Stimulated activated CD4-positive, alpha-beta T cell treated with anti-CD3 and anti-CD28 coated beads, Interleukin-1b, Interleukin-23, amount 100 ng/mL, for 4 hours (primary cell): ENCODE measurements around the gene STIM2.
"Not testable (repeated sequence)": the region's sequence is repeated elsewhere in the genome, so short reads cannot be mapped to it uniquely, and the experiment has no call there.

Source experiments
- DNase-seq, 2 donors: peaks; one replicate each; pipeline ENCODE4 v3.0.0-alpha.2; 2020; ENCODE audit warnings: low read depth in 2 of 2

Gene STIM2

GRCh38 chr4:26860157-26860921, at the start of gene STIM2:
STIM2 (plus strand) TSS chr4:26860841.
- DNase-seq: peak; percentile 95 to 98

DNA sequence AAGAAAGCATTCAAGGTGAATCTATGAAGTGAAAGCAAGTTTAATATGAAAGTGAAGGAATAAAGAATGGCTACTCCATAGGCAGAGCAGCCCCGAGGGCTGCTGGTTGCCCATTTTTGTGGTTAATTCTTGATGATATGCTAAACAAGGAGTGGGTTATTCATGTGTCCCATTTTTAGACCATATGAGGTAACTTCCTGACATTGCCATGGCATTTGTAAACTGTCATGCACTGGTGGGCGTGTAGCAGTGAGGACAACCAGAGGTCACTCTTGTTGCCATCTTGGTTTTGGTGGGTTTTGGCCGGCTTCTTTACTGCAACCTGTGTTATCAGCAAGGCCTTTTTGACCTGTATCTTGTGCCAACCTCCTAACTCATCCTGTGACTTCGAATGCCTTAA, 49.1 kb upstream of the STIM2 start:
- not testable (repeated sequence) for DNase-seq

- no peak for DNase-seq
These were observed 48.5 kb upstream of the STIM2 start for GRCh38 chr4:26812049-26812714.

DNA sequence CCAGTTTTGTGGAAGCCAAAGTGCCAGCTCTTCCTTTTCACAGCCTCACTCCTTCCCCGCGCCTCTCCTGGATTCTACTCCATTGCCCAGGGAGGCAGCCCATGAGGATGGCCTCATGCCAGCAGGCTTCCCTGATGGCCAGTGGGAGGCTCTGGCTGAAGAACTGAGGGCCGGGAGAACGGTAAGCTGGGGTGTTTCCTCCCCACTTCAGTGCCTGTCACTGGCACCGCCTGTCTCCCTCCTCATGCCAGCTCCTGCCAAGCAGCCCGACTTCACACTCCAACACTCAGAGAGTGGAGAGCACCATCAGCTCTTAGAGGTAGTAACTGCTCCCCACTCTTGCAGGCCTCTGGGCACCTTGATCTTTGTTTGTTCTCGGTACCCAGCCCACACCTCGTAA, 46.9 kb upstream of the STIM2 start:
- no peak for DNase-seq

DNA sequence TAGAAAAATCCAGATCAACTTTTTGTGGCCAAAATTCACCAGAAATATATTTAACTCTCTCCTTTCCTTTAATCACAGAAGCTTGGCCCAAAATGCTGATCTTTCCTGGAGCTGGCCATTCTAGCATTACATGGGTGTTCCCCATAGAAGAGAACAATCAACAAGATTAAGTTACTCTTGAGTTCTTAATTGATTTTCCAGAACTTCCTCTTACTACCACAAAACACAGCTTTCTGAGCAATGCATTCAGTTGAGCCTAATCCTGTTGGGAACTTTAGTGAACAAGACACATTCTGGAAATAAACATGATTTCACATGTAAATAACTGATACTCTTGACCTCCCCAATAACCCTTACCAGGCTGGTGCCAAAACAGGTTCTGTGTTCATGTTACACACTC, 45.4 kb upstream of the STIM2 start:
- DNase-seq: no peak

DNA sequence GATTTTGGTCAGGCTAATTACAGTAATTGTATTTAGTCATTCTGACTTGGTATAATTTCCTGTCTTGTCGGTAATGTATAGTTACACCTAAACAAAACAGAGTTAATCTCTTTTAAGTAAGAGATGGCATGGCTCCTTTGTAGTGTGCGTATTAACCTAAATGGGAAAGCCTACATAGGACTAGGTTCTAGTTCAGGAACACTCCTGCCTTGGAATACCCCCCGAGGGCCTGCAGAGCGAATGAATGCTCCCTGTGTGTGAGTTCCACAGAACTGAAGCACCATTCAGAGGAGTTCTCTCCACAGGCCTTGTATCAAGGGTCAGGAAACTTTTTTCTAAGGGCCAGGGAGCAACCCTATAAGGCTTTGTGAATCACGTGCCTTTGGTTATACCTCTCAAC, 44.9 kb upstream of the STIM2 start:
- no peak for DNase-seq

- DNase-seq: no peak
These were observed 41.6 kb upstream of the STIM2 start for GRCh38 chr4:26819026-26819425.

GRCh38 chr4:26819478-26820095, 41.1 kb upstream of the STIM2 start:
- no peak for DNase-seq

DNA sequence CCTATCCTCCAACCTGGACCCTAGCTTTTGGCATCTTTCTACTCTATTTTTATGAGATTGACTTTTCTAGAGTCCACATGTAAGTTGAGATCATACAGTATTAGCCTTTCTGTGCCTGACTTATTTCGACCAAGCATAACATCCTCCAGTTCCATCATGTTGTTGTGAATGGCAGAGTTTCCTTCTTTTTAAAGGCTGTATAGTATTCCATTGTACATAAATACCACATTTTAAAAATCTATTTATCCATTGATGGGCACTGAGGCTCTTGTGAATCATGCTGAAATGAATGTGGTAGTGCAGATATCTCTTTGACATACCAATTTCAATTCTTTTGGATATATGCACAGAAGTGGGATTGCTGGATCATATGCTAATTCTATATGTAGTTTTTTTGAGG, 40.3 kb upstream of the STIM2 start:
- DNase-seq: no peak

- DNase-seq: no peak
These were observed 39.6 kb upstream of the STIM2 start for GRCh38 chr4:26821031-26821430.

DNA sequence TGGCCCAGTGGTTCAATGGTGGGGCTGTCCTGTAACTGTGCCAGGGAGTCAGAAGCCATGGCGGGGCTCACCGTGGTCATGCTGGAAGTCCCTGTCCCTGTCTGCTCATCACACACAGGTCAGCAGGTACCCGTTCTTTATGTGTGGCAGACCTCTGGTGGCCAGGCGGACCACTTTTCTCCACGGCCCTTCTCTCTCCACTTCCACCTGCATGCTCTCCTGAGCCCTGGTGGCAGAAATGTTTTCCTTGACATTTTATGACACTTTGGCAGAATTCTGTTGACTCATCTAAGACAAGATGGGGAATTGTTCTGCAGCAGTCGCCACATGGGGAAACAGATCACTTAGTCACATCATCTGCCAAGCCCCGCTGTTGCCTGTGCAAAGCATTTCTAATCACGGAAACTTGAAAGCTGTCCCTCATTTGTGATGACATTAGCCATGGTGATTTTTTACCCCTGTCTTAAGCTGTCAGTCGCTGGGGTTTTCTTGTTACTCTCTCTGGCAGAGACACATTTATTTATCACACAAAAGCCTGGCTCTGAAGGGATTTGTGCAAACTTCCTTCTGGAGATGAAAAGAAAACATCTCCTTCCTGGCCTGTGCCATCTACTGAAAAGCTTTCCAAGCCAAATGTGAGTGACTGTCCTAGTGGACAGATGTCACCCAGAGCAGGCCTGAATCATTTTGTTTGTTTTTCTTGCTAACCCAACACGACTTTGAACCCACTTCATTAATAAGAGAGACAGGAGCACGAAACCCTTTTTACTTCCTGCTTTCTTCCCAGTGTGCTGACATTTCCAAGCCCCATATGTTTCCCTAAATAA, 38.8 kb upstream of the STIM2 start:
- DNase-seq: no peak

DNA sequence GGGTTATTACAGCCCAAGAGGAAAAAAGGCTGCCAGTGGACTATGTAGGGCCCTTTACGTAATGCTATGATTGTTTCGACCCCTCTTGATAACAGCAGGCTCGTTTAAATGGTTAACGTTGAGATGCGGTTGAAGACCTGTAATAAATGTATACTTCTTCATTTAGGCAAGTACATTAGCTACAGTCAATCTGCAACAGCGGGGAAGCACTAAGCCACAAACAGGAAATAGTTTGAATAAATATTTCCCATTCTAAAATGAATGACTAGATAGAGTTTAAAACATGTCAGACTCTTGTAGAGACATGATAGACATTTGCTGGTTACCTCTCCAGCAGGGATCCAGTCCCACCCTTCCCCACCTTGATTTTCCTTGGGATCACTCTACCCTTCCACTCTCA, 38.1 kb upstream of the STIM2 start:
- DNase-seq: no peak

DNA sequence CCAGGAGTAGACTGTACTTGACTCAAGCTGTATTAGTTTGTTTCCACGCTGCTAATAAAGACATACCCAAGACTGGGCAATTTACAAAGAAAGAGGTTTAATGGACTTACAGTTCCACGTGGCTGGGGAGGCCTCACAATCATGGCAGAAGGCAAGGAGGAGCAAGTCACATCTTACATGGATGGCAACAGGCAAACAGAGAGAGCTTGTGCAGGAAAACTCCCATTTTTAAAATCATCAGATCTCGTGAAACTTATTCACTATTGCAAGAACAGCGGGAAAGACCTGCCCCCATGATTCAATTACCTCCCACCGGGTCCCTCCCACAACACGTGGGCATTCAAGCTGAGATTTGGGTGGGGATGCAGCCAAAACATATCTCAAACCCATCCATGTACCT, 37.7 kb upstream of the STIM2 start:
- DNase-seq: not testable (repeated sequence)

DNA sequence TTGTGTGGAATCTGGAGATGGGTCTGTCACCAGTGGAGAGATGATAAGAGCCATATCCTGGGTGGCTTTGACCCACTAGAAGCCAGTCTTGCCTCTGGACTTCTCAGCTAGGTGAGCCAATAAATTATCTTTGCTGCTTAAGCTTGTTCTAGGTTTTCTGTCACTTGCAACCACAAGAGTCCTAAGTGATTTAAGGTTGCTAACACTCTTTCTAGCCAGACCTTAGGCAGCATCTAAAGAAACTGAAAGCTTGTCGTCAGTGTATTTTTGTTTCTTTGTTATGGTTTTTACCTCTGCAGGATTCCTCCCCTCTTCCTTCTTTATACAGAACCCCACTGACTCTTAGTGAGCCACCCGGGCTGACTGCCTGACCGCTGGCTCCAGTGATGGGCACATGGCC, 37.1 kb upstream of the STIM2 start:
- no peak for DNase-seq

DNA sequence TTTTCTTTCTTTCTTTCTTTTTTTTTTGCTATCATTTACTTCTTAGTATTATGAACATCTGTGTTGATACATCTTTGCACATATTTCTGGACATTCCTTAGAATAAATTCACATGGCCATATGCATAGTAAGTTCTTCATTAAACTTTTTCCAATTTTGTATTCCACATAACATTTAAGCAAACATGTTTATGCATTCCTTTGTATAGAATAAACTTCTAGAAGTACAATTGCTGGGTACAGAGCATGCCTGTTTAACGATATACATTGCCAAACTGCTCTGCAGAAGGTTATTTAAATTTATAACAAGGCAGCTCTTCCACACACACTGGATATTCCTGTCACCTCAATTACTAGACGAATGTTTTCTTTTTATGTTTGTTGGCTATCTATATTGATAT, 36.0 kb upstream of the STIM2 start:
- DNase-seq: no peak

GRCh38 chr4:26826721-26827120, 33.9 kb upstream of the STIM2 start:
- DNase-seq: no peak

DNA sequence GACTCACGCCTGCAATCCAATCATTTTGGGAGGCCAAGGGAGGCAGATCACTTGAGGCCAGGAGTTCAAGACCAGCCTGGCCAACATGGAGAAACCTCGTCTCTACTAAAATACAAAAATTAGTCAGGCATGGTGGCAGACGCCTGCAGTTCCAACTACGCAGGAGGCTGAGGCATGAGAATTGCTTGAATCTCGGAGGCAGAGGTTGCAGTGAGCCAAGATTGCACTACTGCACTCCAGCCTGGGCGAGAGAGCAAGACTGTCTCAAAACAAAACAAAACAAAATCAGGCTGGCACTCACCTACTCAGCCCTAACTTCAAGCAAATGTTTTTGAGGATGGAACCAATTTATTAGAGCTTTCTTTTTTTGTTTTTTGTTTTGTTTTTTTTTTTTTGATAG, 33.3 kb upstream of the STIM2 start:
- not testable (repeated sequence) for DNase-seq

DNA sequence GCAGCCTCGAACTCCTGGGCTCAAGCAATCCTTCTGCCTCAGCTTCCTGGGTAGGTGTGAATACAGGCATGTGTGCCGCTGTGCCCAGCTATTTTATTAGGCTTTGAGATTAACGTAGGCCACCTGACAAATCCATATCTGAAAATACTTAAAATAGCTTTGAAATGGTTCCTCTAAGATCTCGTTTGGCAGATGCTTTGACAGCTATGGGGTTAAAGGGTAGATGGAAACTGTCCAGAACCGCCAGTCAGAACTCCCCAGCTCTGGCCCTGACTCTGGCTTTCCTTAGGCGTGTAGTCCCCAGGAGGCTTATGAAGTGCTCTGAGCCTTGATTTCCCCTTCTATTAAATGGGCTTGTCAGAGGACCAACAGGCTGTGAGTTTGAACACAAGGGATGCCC, 32.8 kb upstream of the STIM2 start:
- DNase-seq: no peak

GRCh38 chr4:26829018-26829417, 31.6 kb upstream of the STIM2 start:
- DNase-seq: no peak

GRCh38 chr4:26830033-26830432, 30.6 kb upstream of the STIM2 start:
- no peak for DNase-seq

- no peak for DNase-seq
These were observed 29.9 kb upstream of the STIM2 start for GRCh38 chr4:26830701-26831100.

DNA sequence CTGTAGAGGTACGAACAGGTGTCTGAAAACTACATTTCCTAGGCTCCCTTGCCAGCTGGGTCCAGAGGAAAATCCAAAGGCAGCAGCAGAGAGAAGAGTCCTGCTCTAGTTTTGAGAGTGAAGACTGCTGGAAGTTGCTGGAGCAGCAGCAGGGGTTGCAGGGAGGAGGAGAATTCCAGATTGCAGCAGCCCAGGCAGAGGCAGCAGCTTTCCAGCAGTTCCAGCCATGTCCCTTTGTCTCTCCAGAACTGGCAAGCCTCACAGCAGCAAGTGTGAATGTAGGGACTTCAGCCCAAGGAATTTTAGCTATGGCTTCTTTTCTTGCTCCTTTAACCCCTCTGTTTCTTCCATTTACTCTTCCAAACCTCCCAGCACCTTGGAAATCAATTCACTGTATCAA, 24.1 kb upstream of the STIM2 start:
- DNase-seq: no peak
